ENCODE results near the gene DNAI4. TPM values are rescaled to one million over a fixed set of nuclear protein-coding genes. Genes with fewer than 3 reads are reported as not detected.

The DNAI4 gene
- total and polyA plus RNA-seq, 11 donors, result 0.72 to 18.9 (median 8.8) TPM

- ATAC-seq (no peak), DNase-seq (no peak)
- H3K9me3 ChIP-seq, result no peaks in the 10 kb centered on the region
- no peak overlapping the region for H3K4me3 ChIP-seq
- H3K27me3 ChIP-seq, result no peaks in the 10 kb centered on the region
- H3K27ac ChIP-seq, result no peak overlapping the region
- TF ChIP-seq CTCF (IDR thresholded peaks at IDR 0.05) (no peak), POLR2A (IDR thresholded peaks at IDR 0.05) (no peak)
- intact Hi-C loops (cut with DNase I), result no loop called here
- 92 to 98% (median 95%) methylated on average over 3 of the region's 3 CpGs for WGBS, 4 donors
- H3K36me3 ChIP-seq, result no peaks in the 10 kb centered on the region
- no peaks in the 10 kb centered on the region for H3K4me1 ChIP-seq
Measured at GRCh38 chr1:66893712-66894111, 30.9 kb downstream of the DNAI4 start.

GRCh38 chr1:66890621-66891020 is 34.0 kb downstream of the DNAI4 start:
- DNase-seq (no peak), ATAC-seq (no peak)
- Histone ChIP-seq H3K27ac (no peak overlapping the region), H3K9me3 (no peaks in the 10 kb centered on the region), H3K4me3 (no peak overlapping the region), H3K4me1 (no peaks in the 10 kb centered on the region), H3K36me3 (no peaks in the 10 kb centered on the region), H3K27me3 (no peaks in the 10 kb centered on the region)
- intact Hi-C loops (cut with DNase I), result no loop called here
- 84 to 98% (median 87%) methylated on average over 1 of the region's 1 CpG for WGBS, 4 donors
- no peak for TF ChIP-seq CTCF (IDR thresholded peaks at IDR 0.05)
- no peak for TF ChIP-seq POLR2A (IDR thresholded peaks at IDR 0.05)

GRCh38 chr1:66889030-66889429 is 35.6 kb downstream of the DNAI4 start:
- intact Hi-C loops (cut with DNase I), result no loop called here
- TF ChIP-seq POLR2A (IDR thresholded peaks at IDR 0.05), result no peak
- TF ChIP-seq CTCF (IDR thresholded peaks at IDR 0.05), result no peak
- 98 to 100% (median 99%) methylated on average over 1 of the region's 1 CpG for WGBS, 4 donors
- no peak for ATAC-seq
- Histone ChIP-seq H3K4me3 (no peak overlapping the region), H3K36me3 (no peaks in the 10 kb centered on the region), H3K27ac (no peak overlapping the region), H3K27me3 (no peaks in the 10 kb centered on the region), H3K9me3 (no peaks in the 10 kb centered on the region), H3K4me1 (no peaks in the 10 kb centered on the region)
- no peak for DNase-seq

GRCh38 chr1:66876664-66877063 is 48.0 kb downstream of the DNAI4 start:
- intact Hi-C loops (cut with DNase I), result no loop called here
- ATAC-seq (no peak), DNase-seq (no peak)
- H3K36me3 ChIP-seq, result no peaks in the 10 kb centered on the region
- H3K27ac ChIP-seq, result no peak overlapping the region
- no peak overlapping the region for H3K4me3 ChIP-seq
- no peaks in the 10 kb centered on the region for H3K4me1 ChIP-seq
- TF ChIP-seq CTCF (IDR thresholded peaks at IDR 0.05), result no peak
- no peak for TF ChIP-seq POLR2A (IDR thresholded peaks at IDR 0.05)
- H3K27me3 ChIP-seq, result no peaks in the 10 kb centered on the region
- peaks cover 0 to 33% (median 10%) of the 10 kb centered on the region in 12 donors for H3K9me3 ChIP-seq
- 80 to 88% (median 84%) methylated on average over 1 of the region's 1 CpG for WGBS, 4 donors
